Nasal cavity respiratory epithelium epithelial cell of viscerocranial mucosa (primary cell): ENCODE results near the gene CLK3. TPM values are rescaled to one million over a fixed set of nuclear protein-coding genes. Genes with fewer than 3 reads are reported as not detected.

ENCODE experiments used
- total RNA-seq: library from RNA; depleted of rRNA; stranded (reverse); fragments of >200 nt; gene quantifications from 2 replicates; pipeline ENCODE4 v1.2.3, GENCODE V29; 2014

The CLK3 gene
- total RNA-seq = 49.2 and 55.3 TPM in 2 replicates

GRCh38 chr15:74615508-74616365 lies at the start of gene CLK3:
CLK3 (plus strand) TSS chr15:74615836; CDS start chr15:74619197, 3,361 bp downstream.

Other genes starting within 250 kb of the CLK3 start
- gene CYP11A1, start 248.2 kb upstream of the CLK3 start, total RNA-seq = under 0.01 and 0.07 TPM in 2 replicates
- 14.0 and 20.9 TPM in 2 replicates for gene SEMA7A, start 181.9 kb upstream of the CLK3 start, total RNA-seq
- gene UBL7, start 154.7 kb upstream of the CLK3 start, total RNA-seq = 26.7 and 26.8 TPM in 2 replicates
- 5.5 and 8.6 TPM in 2 replicates for gene ARID3B, start 74.6 kb upstream of the CLK3 start, total RNA-seq
- 6.8 and 19.5 TPM in 2 replicates for gene EDC3, start 80.2 kb downstream of the CLK3 start, total RNA-seq
- 1.6 and 3.1 TPM in 2 replicates for gene CYP1A1, start 109.7 kb downstream of the CLK3 start, total RNA-seq
- gene CYP1A2, start 133.0 kb downstream of the CLK3 start, total RNA-seq = not detected in 2 replicates
- gene CSK, start 166.2 kb downstream of the CLK3 start, total RNA-seq = 32.8 and 96.9 TPM in 2 replicates
- 0.21 TPM in 1 of 2 replicates, not detected in the other for gene LMAN1L, start 197.0 kb downstream of the CLK3 start, total RNA-seq
- not detected in 2 replicates for gene CPLX3, start 210.8 kb downstream of the CLK3 start, total RNA-seq
- gene ULK3, start 227.3 kb downstream of the CLK3 start, total RNA-seq = 21.8 and 21.9 TPM in 2 replicates